LNCaP clone FGC (cell line): ENCODE data around the gene ZNF592.
"Not testable (repeated sequence)": the region's sequence is repeated elsewhere in the genome, so short reads cannot be mapped to it uniquely, and the experiment has no call there.

Experiments
- DNase-seq: peaks from one replicate; pipeline ENCODE4 v3.0.0-alpha.2; 2011; ENCODE audit warnings: low read depth
- H3K4me3 ChIP-seq: 2 replicates; pipeline ENCODE4 v1.5.1; 2011; ENCODE audit warnings: mild to moderate bottlenecking, low read depth, low read length, control low read depth
- CTCF ChIP-seq: IDR thresholded peaks from 2 replicates; pipeline ENCODE4 v1.5.1; 2012; ENCODE audit warnings: mild to moderate bottlenecking; ENCODE audit not compliant: control insufficient read depth, insufficient read depth; ENCODE audit errors: extremely low read depth

The ZNF592 gene

GRCh38 chr15:84727429-84727828 is 21.0 kb upstream of the ZNF592 start:
- H3K4me3 ChIP-seq = no peak overlapping the region
- no peak for TF ChIP-seq CTCF

GRCh38 chr15:84731774-84732173 is 16.6 kb upstream of the ZNF592 start:
- TF ChIP-seq CTCF = no peak
- no peak for DNase-seq
- no peak overlapping the region for H3K4me3 ChIP-seq

More at GRCh38 chr15:84727429-84727828, 21.0 kb upstream of the ZNF592 start:
- DNase-seq = no peak

- no peak for TF ChIP-seq CTCF
- no peak for DNase-seq
- H3K4me3 ChIP-seq = no peak overlapping the region
Measured at GRCh38 chr15:84734794-84735479, 13.5 kb upstream of the ZNF592 start.

- not testable (repeated sequence) for H3K4me3 ChIP-seq, DNase-seq
Measured at GRCh38 chr15:84735480-84736061, 12.8 kb upstream of the ZNF592 start.

- no peak for DNase-seq
- no peak overlapping the region for H3K4me3 ChIP-seq
- no peak for TF ChIP-seq CTCF
Measured at GRCh38 chr15:84736375-84736774, 12.0 kb upstream of the ZNF592 start.

- H3K4me3 ChIP-seq = no peak overlapping the region
- TF ChIP-seq CTCF = no peak
Measured at GRCh38 chr15:84737005-84737404, 11.4 kb upstream of the ZNF592 start.

GRCh38 chr15:84740691-84741090 is 7.7 kb upstream of the ZNF592 start:
- H3K4me3 ChIP-seq = no peak overlapping the region
- no peak for TF ChIP-seq CTCF
- DNase-seq = no peak

More at GRCh38 chr15:84737005-84737404, 11.4 kb upstream of the ZNF592 start:
- no peak for DNase-seq
